ENCODE data around the gene EXOSC5.
A peak's percentile ranks its signal among the peaks of the same experiment; 100 is the strongest.

Gene EXOSC5

GRCh38 chr19:41397086-41398049 lies at the start of gene EXOSC5, which contains the start of gene BCKDHA:
Gene EXOSC5, minus strand, starts transcription at chr19:41397359. Its CDS starts 31 bp downstream, at chr19:41397328.
Gene BCKDHA, plus strand, starts transcription at chr19:41397818. Its CDS starts 10 bp downstream, at chr19:41397828.
- DNase-seq (ENCODE audit: low read depth): peak; percentile 100
- TF ChIP-seq, protein P1, sequence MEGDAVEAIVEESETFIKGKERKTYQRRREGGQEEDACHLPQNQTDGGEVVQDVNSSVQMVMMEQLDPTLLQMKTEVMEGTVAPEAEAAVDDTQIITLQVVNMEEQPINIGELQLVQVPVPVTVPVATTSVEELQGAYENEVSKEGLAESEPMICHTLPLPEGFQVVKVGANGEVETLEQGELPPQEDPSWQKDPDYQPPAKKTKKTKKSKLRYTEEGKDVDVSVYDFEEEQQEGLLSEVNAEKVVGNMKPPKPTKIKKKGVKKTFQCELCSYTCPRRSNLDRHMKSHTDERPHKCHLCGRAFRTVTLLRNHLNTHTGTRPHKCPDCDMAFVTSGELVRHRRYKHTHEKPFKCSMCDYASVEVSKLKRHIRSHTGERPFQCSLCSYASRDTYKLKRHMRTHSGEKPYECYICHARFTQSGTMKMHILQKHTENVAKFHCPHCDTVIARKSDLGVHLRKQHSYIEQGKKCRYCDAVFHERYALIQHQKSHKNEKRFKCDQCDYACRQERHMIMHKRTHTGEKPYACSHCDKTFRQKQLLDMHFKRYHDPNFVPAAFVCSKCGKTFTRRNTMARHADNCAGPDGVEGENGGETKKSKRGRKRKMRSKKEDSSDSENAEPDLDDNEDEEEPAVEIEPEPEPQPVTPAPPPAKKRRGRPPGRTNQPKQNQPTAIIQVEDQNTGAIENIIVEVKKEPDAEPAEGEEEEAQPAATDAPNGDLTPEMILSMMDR (conservative IDR thresholded peaks at IDR 0.05; ENCODE audit: low read length): no peak
- H3K4me3 ChIP-seq (ENCODE audit: low read length): peak within 1 kb of the TSS; percentile 97

- H3K4me3 ChIP-seq (ENCODE audit: low read length): no peak overlapping the region
- TF ChIP-seq, protein P1 (conservative IDR thresholded peaks at IDR 0.05; ENCODE audit: low read length): no peak
- no peak for DNase-seq (ENCODE audit: low read depth)
Measured at GRCh38 chr19:41445575-41445974, 48.4 kb upstream of the EXOSC5 start.

- DNase-seq (ENCODE audit: low read depth): no peak
- no peak overlapping the region for H3K4me3 ChIP-seq (ENCODE audit: low read length)
- TF ChIP-seq, protein P1 (conservative IDR thresholded peaks at IDR 0.05; ENCODE audit: low read length): no peak
Measured at GRCh38 chr19:41443813-41444455, 46.8 kb upstream of the EXOSC5 start.

DNA sequence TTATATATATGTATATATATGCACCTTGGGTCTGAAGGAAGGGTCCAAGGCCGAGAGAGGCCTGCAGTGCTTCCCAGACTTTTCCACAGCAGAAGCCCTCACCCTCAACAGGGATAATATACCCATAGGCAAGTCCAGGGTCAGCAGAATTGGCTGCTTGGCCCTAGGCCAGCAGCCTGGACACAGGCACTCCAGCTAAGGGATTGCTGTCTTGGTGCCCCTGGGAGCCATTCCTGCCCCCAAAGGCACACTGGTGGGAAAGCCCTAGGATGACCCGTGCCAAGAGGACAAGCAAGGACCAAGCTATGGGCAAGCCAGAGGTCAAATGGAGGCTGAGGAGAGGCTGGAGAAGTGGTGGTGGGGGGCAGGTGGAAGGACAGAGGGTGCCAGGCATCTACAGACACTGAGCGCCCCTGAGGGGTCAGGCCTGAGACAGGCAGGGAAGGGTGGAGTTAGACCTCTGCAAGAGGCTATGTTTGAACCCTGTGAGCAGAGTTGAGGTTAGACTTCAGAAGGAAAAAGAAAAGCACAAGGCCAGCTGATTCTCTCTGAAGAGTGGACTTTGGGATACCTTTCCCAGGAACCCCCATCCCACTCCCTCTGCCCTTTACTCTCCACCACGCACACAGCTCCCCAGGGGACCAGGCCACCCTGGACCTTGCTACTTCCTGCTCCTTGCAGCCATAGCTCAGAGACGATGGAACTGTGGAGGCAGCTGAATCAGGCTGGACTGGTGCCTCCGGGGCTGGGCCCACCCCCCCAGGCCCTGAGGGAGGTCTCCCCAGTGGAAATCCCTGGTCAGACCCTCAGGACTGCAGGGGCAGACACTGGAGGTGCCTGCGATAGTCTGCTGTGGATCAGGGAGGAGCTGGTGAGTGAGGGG lies 45.6 kb upstream of the EXOSC5 start, which contains the start of gene ERICH4:
TSS of gene ERICH4 (plus strand) at position 684 of the 883 bp plus-strand sequence. CDS start at position 698, 14 bp downstream.
- DNase-seq (ENCODE audit: low read depth): no peak
- TF ChIP-seq, protein P1 (conservative IDR thresholded peaks at IDR 0.05; ENCODE audit: low read length): no peak
- no peak within 1 kb of the TSS for H3K4me3 ChIP-seq (ENCODE audit: low read length)

GRCh38 chr19:41441321-41441945 lies 44.3 kb upstream of the EXOSC5 start:
- TF ChIP-seq, protein P1 (conservative IDR thresholded peaks at IDR 0.05; ENCODE audit: low read length): no peak
- no peak for DNase-seq (ENCODE audit: low read depth)
- no peak overlapping the region for H3K4me3 ChIP-seq (ENCODE audit: low read length)

Measured in AG10803 (cell line).